ENCODE measurements around the gene FUCA2.
"Not testable (repeated sequence)": the region's sequence is repeated elsewhere in the genome, so short reads cannot be mapped to it uniquely, and the experiment has no call there.

The FUCA2 gene

DNA sequence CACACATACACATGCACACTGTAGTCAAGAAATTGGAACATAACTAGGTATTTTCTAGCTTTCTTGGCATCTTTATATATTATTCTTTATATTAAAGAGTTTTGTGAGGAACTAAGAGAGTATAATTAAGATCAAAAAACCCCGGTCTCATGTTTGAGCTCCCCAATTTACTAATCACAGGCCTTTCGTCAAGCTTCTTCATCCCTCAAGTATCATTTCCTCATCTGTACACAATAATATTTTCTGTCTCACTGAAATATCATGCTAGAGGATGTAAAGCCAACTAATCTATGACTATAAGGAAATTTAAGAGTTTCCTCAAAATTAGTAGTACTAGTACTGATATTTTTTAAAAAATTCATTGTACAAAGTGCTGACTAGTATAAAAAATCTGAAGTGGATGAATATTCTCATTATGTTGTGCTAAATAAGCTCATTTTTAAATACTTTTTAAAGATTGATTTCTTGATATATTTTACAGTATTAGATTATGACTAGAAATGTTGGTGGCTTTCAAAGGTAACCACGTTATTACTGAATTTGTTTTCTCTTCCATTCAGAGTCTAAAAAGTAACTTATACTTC, 32.9 kb downstream of the FUCA2 start:
- Histone ChIP-seq H3K9me3 (no peaks in the 10 kb centered on the region), H3K27me3 (no peaks in the 10 kb centered on the region), H3K4me3 (ENCODE audit: low read depth in 1 of 2, low read length in 1 of 2) (no peak overlapping the region), H3K36me3 (peaks cover 17% of the 10 kb centered on the region), H3K27ac (no peak overlapping the region), H3K4me1 (ENCODE audit: control insufficient read depth in 1 of 2, insufficient read depth in 1 of 2, low read depth in 1 of 2, low read length in 1 of 2) (no peaks in the 10 kb centered on the region)
- no peak for TF ChIP-seq CTCF (IDR thresholded peaks at IDR 0.05)

- TF ChIP-seq CTCF (IDR thresholded peaks at IDR 0.05): no peak
- Histone ChIP-seq H3K36me3 (peaks cover 24% of the 10 kb centered on the region), H3K27ac (no peak overlapping the region), H3K27me3 (no peaks in the 10 kb centered on the region), H3K4me1 (ENCODE audit: control insufficient read depth in 1 of 2, insufficient read depth in 1 of 2, low read depth in 1 of 2, low read length in 1 of 2) (no peaks in the 10 kb centered on the region), H3K4me3 (ENCODE audit: low read depth in 1 of 2, low read length in 1 of 2) (no peak overlapping the region), H3K9me3 (no peaks in the 10 kb centered on the region)
Observed at GRCh38 chr6:143476545-143476944, 35.0 kb downstream of the FUCA2 start.

DNA sequence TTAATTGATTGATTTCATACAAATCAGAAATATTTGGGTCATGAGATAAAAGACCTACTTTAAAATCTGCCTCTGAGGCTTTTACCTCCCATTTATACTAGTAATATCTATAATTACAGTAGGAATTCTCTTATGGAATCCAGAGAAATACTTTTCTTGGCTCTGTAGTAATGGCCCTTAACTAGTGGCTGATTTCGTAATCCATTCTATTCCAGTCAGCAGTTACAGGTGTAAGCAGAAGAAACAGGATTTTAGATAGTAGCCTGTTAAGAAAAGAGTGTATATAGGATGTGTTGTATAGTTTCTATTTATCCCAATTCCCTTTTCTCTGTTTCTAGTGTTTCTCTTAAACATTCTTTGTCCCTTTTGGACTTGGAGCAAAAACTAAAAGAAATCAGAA, 39.7 kb downstream of the FUCA2 start:
- no peak overlapping the region for H3K27ac ChIP-seq
- H3K4me1 ChIP-seq (ENCODE audit: control insufficient read depth in 1 of 2, insufficient read depth in 1 of 2, low read depth in 1 of 2, low read length in 1 of 2): no peaks in the 10 kb centered on the region
- TF ChIP-seq CTCF (IDR thresholded peaks at IDR 0.05): no peak
- H3K9me3 ChIP-seq: no peaks in the 10 kb centered on the region
- H3K27me3 ChIP-seq: no peaks in the 10 kb centered on the region
- H3K4me3 ChIP-seq (ENCODE audit: low read depth in 1 of 2, low read length in 1 of 2): no peak overlapping the region
- H3K36me3 ChIP-seq: peaks cover 19% of the 10 kb centered on the region

DNA sequence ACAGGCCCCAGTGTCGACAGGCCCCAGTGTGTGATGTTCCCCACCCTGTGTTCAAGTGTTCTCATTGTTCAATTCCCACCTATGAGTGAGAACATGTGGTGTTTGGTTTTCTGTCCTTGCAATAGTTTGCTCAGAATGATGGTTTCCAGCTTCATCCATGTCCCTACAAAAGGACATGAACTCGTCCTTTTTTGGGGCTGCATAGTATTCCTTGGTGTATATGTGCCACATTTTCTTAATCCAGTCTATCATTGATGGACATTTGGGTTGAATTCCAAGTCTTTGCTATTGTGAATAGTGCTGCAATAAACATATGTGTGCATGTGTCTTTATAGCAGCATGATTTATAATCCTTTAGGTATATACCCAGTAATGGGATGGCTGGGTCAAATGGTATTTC, 42.7 kb downstream of the FUCA2 start:
- not testable (repeated sequence) for H3K27me3 ChIP-seq; H3K4me1 ChIP-seq (ENCODE audit: control insufficient read depth in 1 of 2, insufficient read depth in 1 of 2, low read depth in 1 of 2, low read length in 1 of 2); H3K4me3 ChIP-seq (ENCODE audit: low read depth in 1 of 2, low read length in 1 of 2); H3K27ac ChIP-seq; H3K9me3 ChIP-seq
- H3K36me3 ChIP-seq: peaks cover 11% of the 10 kb centered on the region

- Histone ChIP-seq H3K4me3 (ENCODE audit: low read depth in 1 of 2, low read length in 1 of 2) (no peak overlapping the region), H3K36me3 (peaks cover 18% of the 10 kb centered on the region), H3K27me3 (no peaks in the 10 kb centered on the region), H3K4me1 (ENCODE audit: control insufficient read depth in 1 of 2, insufficient read depth in 1 of 2, low read depth in 1 of 2, low read length in 1 of 2) (no peaks in the 10 kb centered on the region), H3K27ac (no peak overlapping the region), H3K9me3 (no peaks in the 10 kb centered on the region)
- no peak for TF ChIP-seq CTCF (IDR thresholded peaks at IDR 0.05)
Observed at GRCh38 chr6:143468026-143468425, 43.5 kb downstream of the FUCA2 start.

DNA sequence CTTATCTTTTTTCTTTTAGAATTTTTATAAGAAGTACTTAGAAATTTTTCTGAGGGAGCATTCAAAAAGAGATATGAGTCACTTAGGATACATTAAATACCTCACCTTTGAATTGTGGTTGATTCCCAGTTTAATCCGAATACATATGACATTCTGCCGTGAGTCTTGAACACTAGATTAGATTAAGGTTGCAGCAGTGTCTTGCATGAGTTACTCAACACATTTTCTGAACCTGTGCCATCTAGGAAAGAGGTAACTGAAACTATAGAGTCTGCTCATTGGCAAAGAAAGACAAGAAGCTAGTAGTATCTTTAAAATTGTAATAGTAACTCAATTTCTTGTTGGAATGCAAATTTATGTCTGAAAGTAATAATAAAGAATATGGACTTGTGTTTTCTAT, 46.0 kb downstream of the FUCA2 start:
- Histone ChIP-seq H3K9me3 (no peaks in the 10 kb centered on the region), H3K27ac (no peak overlapping the region), H3K4me3 (ENCODE audit: low read depth in 1 of 2, low read length in 1 of 2) (no peak overlapping the region), H3K27me3 (no peaks in the 10 kb centered on the region), H3K36me3 (peaks cover 12% of the 10 kb centered on the region), H3K4me1 (ENCODE audit: control insufficient read depth in 1 of 2, insufficient read depth in 1 of 2, low read depth in 1 of 2, low read length in 1 of 2) (no peaks in the 10 kb centered on the region)
- TF ChIP-seq CTCF (IDR thresholded peaks at IDR 0.05): no peak

Data from neutrophil (primary cell).